ENCODE measurements around the gene PFKFB4. TPM values are rescaled to one million over a fixed set of nuclear protein-coding genes. Genes with fewer than 3 reads are reported as not detected.

PFKFB4 gene
- total and polyA plus RNA-seq, 9 of the 15 experiments (the other 6 are each of a cell fraction or from before 2014, with no cell fraction given): 0.92 to 56.3 (median 13.5) TPM

DNA sequence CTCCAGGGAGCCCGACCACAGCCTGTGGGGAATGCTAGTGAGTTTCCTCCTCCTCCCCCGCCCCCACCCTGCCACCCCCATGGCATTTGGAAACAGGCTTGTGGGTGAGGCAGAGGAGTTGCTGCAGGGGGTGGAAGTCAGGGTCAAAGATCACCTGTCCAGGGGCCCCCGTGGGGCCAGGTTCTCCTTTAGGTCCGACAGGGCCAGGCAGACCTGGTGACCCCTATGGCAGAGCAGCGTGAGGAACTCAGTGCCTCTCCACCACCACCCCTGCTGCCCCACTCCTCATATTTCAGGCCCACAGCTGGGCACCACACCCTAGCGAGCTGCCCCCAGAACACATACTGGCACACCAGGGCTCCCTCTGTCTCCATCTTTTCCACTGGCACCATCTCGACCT, 15.9 kb upstream of the PFKFB4 start:
- in situ Hi-C loops (cut with MboI): no loop called here
- no peak for FAIRE-seq
- Histone ChIP-seq H3K9me1 (ENCODE audit: control insufficient read depth, insufficient read depth, low read length) (no peaks in the 10 kb centered on the region), H3K9me3 (replicated peaks; ENCODE audit: control insufficient read depth, insufficient read depth, low read depth, low read length) (no peaks in the 10 kb centered on the region), H2AFZ (ENCODE audit: low read depth, low read length) (no peak overlapping the region), H3K4me2 (ENCODE audit: insufficient read depth, low read length) (no peak overlapping the region), H3K27ac (ENCODE audit: extremely low read depth, low read depth, low read length) (no peak overlapping the region), H4K20me1 (replicated peaks; ENCODE audit: control insufficient read depth, insufficient read depth, low read length) (no peaks in the 10 kb centered on the region), H3K36me3 (ENCODE audit: control insufficient read depth, insufficient read depth, low read length) (no peaks in the 10 kb centered on the region), H3K4me1 (replicated peaks in 1 of 2; ENCODE audit: control insufficient read depth in 2 of 2, insufficient read depth in 2 of 2, low read length in 2 of 2) (peaks cover 0 to 9% of the 10 kb centered on the region in 2 experiments; a peak in 1 of 5 replicates), H3K27me3 (ENCODE audit: control insufficient read depth in 2 of 2, insufficient read depth in 2 of 2, low read length in 2 of 2) (no peaks in the 10 kb centered on the region), H3K9ac (ENCODE audit: insufficient read depth in 1 of 2, low read depth in 2 of 2, low read length in 2 of 2) (no peak overlapping the region), H3K79me2 (ENCODE audit: control insufficient read depth, insufficient read depth, low read length) (no peaks in the 10 kb centered on the region), H3K4me3 (no peak overlapping the region)
- no peak for DNase-seq (ENCODE audit: extremely low read depth in 1 of 4, low spot score in 3 of 4)
- intact Hi-C loops (cut with micrococcal nuclease): no loop called here
- ChIA-PET POLR2A (interaction anchor here (0.6 kb wide), 1 partner anchor 87 kb away, joined by 3 read pairs; no protein-coding TSS in a partner anchor), CTCF (ENCODE audit: low intra/inter-chr PET ratio) (no interaction called here)
- 47% methylated on average over 3 of the region's 7 CpGs for WGBS (ENCODE audit: insufficient coverage, low coverage, missing lambda C conversion rate)
- no peak for ATAC-seq
- BruUV-seq (replicated peaks): no TSS peak
- no peak for TF ChIP-seq KAT8 (IDR thresholded peaks at IDR 0.05; ENCODE audit: low read depth)
- no peak for TF ChIP-seq ZNF174 (CRISPR knock-in tag; IDR thresholded peaks at IDR 0.05)
- no peak for TF ChIP-seq NR3C1 (CRISPR knock-in tag; IDR thresholded peaks at IDR 0.05)
- TF ChIP-seq, protein P1, sequence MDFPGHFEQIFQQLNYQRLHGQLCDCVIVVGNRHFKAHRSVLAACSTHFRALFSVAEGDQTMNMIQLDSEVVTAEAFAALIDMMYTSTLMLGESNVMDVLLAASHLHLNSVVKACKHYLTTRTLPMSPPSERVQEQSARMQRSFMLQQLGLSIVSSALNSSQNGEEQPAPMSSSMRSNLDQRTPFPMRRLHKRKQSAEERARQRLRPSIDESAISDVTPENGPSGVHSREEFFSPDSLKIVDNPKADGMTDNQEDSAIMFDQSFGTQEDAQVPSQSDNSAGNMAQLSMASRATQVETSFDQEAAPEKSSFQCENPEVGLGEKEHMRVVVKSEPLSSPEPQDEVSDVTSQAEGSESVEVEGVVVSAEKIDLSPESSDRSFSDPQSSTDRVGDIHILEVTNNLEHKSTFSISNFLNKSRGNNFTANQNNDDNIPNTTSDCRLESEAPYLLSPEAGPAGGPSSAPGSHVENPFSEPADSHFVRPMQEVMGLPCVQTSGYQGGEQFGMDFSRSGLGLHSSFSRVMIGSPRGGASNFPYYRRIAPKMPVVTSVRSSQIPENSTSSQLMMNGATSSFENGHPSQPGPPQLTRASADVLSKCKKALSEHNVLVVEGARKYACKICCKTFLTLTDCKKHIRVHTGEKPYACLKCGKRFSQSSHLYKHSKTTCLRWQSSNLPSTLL (IDR thresholded peaks at IDR 0.05): no peak
- TF ChIP-seq ATF1 (CRISPR knock-in tag; IDR thresholded peaks at IDR 0.05): no peak
- TF ChIP-seq ATF1 (tag; IDR thresholded peaks at IDR 0.05): no peak
- TF ChIP-seq, protein P2, sequence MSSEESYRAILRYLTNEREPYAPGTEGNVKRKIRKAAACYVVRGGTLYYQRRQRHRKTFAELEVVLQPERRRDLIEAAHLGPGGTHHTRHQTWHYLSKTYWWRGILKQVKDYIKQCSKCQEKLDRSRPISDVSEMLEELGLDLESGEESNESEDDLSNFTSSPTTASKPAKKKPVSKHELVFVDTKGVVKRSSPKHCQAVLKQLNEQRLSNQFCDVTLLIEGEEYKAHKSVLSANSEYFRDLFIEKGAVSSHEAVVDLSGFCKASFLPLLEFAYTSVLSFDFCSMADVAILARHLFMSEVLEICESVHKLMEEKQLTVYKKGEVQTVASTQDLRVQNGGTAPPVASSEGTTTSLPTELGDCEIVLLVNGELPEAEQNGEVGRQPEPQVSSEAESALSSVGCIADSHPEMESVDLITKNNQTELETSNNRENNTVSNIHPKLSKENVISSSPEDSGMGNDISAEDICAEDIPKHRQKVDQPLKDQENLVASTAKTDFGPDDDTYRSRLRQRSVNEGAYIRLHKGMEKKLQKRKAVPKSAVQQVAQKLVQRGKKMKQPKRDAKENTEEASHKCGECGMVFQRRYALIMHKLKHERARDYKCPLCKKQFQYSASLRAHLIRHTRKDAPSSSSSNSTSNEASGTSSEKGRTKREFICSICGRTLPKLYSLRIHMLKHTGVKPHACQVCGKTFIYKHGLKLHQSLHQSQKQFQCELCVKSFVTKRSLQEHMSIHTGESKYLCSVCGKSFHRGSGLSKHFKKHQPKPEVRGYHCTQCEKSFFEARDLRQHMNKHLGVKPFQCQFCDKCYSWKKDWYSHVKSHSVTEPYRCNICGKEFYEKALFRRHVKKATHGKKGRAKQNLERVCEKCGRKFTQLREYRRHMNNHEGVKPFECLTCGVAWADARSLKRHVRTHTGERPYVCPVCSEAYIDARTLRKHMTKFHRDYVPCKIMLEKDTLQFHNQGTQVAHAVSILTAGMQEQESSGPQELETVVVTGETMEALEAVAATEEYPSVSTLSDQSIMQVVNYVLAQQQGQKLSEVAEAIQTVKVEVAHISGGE (CRISPR knock-in tag; IDR thresholded peaks at IDR 0.05): no peak
- no peak for TF ChIP-seq TCF3 (CRISPR knock-in tag; IDR thresholded peaks at IDR 0.05)
- no peak for TF ChIP-seq BHLHE40 (IDR thresholded peaks at IDR 0.05; ENCODE audit: low read length)
- TF ChIP-seq, protein P3, sequence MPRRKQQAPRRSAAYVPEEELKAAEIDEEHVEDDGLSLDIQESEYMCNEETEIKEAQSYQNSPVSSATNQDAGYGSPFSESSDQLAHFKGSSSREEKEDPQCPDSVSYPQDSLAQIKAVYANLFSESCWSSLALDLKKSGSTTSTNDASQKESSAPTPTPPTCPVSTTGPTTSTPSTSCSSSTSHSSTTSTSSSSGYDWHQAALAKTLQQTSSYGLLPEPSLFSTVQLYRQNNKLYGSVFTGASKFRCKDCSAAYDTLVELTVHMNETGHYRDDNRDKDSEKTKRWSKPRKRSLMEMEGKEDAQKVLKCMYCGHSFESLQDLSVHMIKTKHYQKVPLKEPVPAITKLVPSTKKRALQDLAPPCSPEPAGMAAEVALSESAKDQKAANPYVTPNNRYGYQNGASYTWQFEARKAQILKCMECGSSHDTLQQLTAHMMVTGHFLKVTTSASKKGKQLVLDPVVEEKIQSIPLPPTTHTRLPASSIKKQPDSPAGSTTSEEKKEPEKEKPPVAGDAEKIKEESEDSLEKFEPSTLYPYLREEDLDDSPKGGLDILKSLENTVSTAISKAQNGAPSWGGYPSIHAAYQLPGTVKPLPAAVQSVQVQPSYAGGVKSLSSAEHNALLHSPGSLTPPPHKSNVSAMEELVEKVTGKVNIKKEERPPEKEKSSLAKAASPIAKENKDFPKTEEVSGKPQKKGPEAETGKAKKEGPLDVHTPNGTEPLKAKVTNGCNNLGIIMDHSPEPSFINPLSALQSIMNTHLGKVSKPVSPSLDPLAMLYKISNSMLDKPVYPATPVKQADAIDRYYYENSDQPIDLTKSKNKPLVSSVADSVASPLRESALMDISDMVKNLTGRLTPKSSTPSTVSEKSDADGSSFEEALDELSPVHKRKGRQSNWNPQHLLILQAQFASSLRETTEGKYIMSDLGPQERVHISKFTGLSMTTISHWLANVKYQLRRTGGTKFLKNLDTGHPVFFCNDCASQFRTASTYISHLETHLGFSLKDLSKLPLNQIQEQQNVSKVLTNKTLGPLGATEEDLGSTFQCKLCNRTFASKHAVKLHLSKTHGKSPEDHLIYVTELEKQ (CRISPR knock-in tag; IDR thresholded peaks at IDR 0.05): no peak
- TF ChIP-seq, protein P4, sequence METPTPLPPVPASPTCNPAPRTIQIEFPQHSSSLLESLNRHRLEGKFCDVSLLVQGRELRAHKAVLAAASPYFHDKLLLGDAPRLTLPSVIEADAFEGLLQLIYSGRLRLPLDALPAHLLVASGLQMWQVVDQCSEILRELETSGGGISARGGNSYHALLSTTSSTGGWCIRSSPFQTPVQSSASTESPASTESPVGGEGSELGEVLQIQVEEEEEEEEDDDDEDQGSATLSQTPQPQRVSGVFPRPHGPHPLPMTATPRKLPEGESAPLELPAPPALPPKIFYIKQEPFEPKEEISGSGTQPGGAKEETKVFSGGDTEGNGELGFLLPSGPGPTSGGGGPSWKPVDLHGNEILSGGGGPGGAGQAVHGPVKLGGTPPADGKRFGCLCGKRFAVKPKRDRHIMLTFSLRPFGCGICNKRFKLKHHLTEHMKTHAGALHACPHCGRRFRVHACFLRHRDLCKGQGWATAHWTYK (CRISPR knock-in tag; IDR thresholded peaks at IDR 0.05): no peak
- TF ChIP-seq TOE1 (IDR thresholded peaks at IDR 0.05; ENCODE audit: borderline replicate concordance): no peak
- TF ChIP-seq TOE1 (CRISPR knock-in tag; IDR thresholded peaks at IDR 0.05; ENCODE audit: borderline replicate concordance, low read depth): no peak

All from K562 (cell line).